ENCODE results near the gene SYT12.

Gene SYT12

GRCh38 chr11:67043572-67044349 lies 20.8 kb downstream of the SYT12 start:
- in situ Hi-C loops (cut with HindIII; ENCODE audit: low pct_unique_long_range_greater_than_20kb, low sequenced_read_pairs), result no loop called here
- no peak for TF ChIP-seq JUND (IDR thresholded peaks at IDR 0.05; ENCODE audit: low read depth)
- no peak for DNase-seq (ENCODE audit: low read depth in 1 of 2, low spot score in 1 of 2)

- no peak for TF ChIP-seq JUND (IDR thresholded peaks at IDR 0.05; ENCODE audit: low read depth)
- DNase-seq (ENCODE audit: low read depth in 1 of 2, low spot score in 1 of 2), result no peak
- in situ Hi-C loops (cut with HindIII; ENCODE audit: low pct_unique_long_range_greater_than_20kb, low sequenced_read_pairs), result no loop called here
These were observed 21.6 kb downstream of the SYT12 start for GRCh38 chr11:67044496-67044895.

GRCh38 chr11:67045314-67045713 lies 22.4 kb downstream of the SYT12 start:
- no peak for TF ChIP-seq JUND (IDR thresholded peaks at IDR 0.05; ENCODE audit: low read depth)
- DNase-seq (ENCODE audit: low read depth in 1 of 2, low spot score in 1 of 2), result no peak
- in situ Hi-C loops (cut with HindIII; ENCODE audit: low pct_unique_long_range_greater_than_20kb, low sequenced_read_pairs), result no loop called here

GRCh38 chr11:67048515-67049130 lies 25.7 kb downstream of the SYT12 start:
- in situ Hi-C loops (cut with HindIII; ENCODE audit: low pct_unique_long_range_greater_than_20kb, low sequenced_read_pairs), result no loop called here
- DNase-seq (ENCODE audit: low read depth in 1 of 2, low spot score in 1 of 2), result no peak
- no peak for TF ChIP-seq JUND (IDR thresholded peaks at IDR 0.05; ENCODE audit: low read depth)

- no peak for DNase-seq (ENCODE audit: low read depth in 1 of 2, low spot score in 1 of 2)
These were observed 27.2 kb downstream of the SYT12 start for GRCh38 chr11:67050139-67050538.

GRCh38 chr11:67051180-67051893 lies 28.4 kb downstream of the SYT12 start:
- in situ Hi-C loops (cut with HindIII; ENCODE audit: low pct_unique_long_range_greater_than_20kb, low sequenced_read_pairs), result no loop called here
- no peak for TF ChIP-seq JUND (IDR thresholded peaks at IDR 0.05; ENCODE audit: low read depth)
- DNase-seq (ENCODE audit: low read depth in 1 of 2, low spot score in 1 of 2), result no peak

More at GRCh38 chr11:67050139-67050538, 27.2 kb downstream of the SYT12 start:
- in situ Hi-C loops (cut with HindIII; ENCODE audit: low pct_unique_long_range_greater_than_20kb, low sequenced_read_pairs), result no loop called here
- no peak for TF ChIP-seq JUND (IDR thresholded peaks at IDR 0.05; ENCODE audit: low read depth)

- TF ChIP-seq JUND (IDR thresholded peaks at IDR 0.05; ENCODE audit: low read depth), result no peak
- in situ Hi-C loops (cut with HindIII; ENCODE audit: low pct_unique_long_range_greater_than_20kb, low sequenced_read_pairs), result no loop called here
- no peak for DNase-seq (ENCODE audit: low read depth in 1 of 2, low spot score in 1 of 2)
These were observed 29.1 kb downstream of the SYT12 start for GRCh38 chr11:67051945-67052488.

GRCh38 chr11:67052891-67053290 lies 30.0 kb downstream of the SYT12 start:
- no peak for DNase-seq (ENCODE audit: low read depth in 1 of 2, low spot score in 1 of 2)
- in situ Hi-C loops (cut with HindIII; ENCODE audit: low pct_unique_long_range_greater_than_20kb, low sequenced_read_pairs), result no loop called here
- TF ChIP-seq JUND (IDR thresholded peaks at IDR 0.05; ENCODE audit: low read depth), result no peak

- peak; percentile 78 to 94 for DNase-seq (ENCODE audit: low read depth in 1 of 2, low spot score in 1 of 2)
- no peak for TF ChIP-seq JUND (IDR thresholded peaks at IDR 0.05; ENCODE audit: low read depth)
- in situ Hi-C loops (cut with HindIII; ENCODE audit: low pct_unique_long_range_greater_than_20kb, low sequenced_read_pairs), result no loop called here
These were observed 31.0 kb downstream of the SYT12 start for GRCh38 chr11:67053896-67054329.

GRCh38 chr11:67054346-67054835 lies 31.5 kb downstream of the SYT12 start:
- in situ Hi-C loops (cut with HindIII; ENCODE audit: low pct_unique_long_range_greater_than_20kb, low sequenced_read_pairs), result no loop called here
- no peak for TF ChIP-seq JUND (IDR thresholded peaks at IDR 0.05; ENCODE audit: low read depth)
- peak in 1 of 2 experiments; percentile 37 for DNase-seq (ENCODE audit: low read depth in 1 of 2, low spot score in 1 of 2)

GRCh38 chr11:67054836-67055523 lies 32.0 kb downstream of the SYT12 start:
- in situ Hi-C loops (cut with HindIII; ENCODE audit: low pct_unique_long_range_greater_than_20kb, low sequenced_read_pairs), result no loop called here
- DNase-seq (ENCODE audit: low read depth in 1 of 2, low spot score in 1 of 2), result peak; percentile 88 to 96

GRCh38 chr11:67055812-67056211 lies 32.9 kb downstream of the SYT12 start:
- DNase-seq (ENCODE audit: low read depth in 1 of 2, low spot score in 1 of 2), result peak; percentile 65 to 73
- TF ChIP-seq JUND (IDR thresholded peaks at IDR 0.05; ENCODE audit: low read depth), result no peak
- in situ Hi-C loops (cut with HindIII; ENCODE audit: low pct_unique_long_range_greater_than_20kb, low sequenced_read_pairs), result no loop called here

More at GRCh38 chr11:67054836-67055523, 32.0 kb downstream of the SYT12 start:
- no peak for TF ChIP-seq JUND (IDR thresholded peaks at IDR 0.05; ENCODE audit: low read depth)
